ENCODE measurements around the gene GZMM. TPM values are rescaled to one million over a fixed set of nuclear protein-coding genes. Genes with fewer than 3 reads are reported as not detected.

GZMM gene
- total and polyA plus RNA-seq, 2 experiments from 2014 or later: 0.29 TPM; not detected in 1

GRCh38 chr19:571566-571974 lies 27.7 kb downstream of the GZMM start:
- H3K27ac ChIP-seq (ENCODE audit: low read depth): peak overlapping the region; percentile 97
- H3K4me1 Mint-ChIP-seq: peaks cover 27% of the 10 kb centered on the region
- no peaks in the 10 kb centered on the region for H3K27me3 ChIP-seq (ENCODE audit: insufficient read depth)
- H2AFZ ChIP-seq: peak overlapping the region; percentile 14; the same call in 1 of the 2 replicates
- peaks cover 40% of the 10 kb centered on the region for H3K27me3 Mint-ChIP-seq (ENCODE audit: insufficient read depth, low read depth, poor library complexity)
- peaks cover 18% of the 10 kb centered on the region for H3K9me3 Mint-ChIP-seq
- peaks cover 15% of the 10 kb centered on the region for H3F3A ChIP-seq (replicated peaks; ENCODE audit: low read depth)
- H3K4me2 ChIP-seq: peak overlapping the region; percentile 89
- H3K9me2 ChIP-seq (ENCODE audit: insufficient read depth): no peaks in the 10 kb centered on the region
- H3K4me3 ChIP-seq: peak overlapping the region; percentile 96
- peak; percentile 69 for DNase-seq (ENCODE audit: low spot score)
- peaks cover 27% of the 10 kb centered on the region for H4K20me1 ChIP-seq (replicated peaks; ENCODE audit: insufficient read depth)
- TF ChIP-seq REST (IDR thresholded peaks at IDR 0.05; ENCODE audit: unreplicated experiment) (no peak), CREB1 (CRISPR knock-in tag; IDR thresholded peaks at IDR 0.05; ENCODE audit: low read depth) (no peak), EZH2 (IDR thresholded peaks at IDR 0.05; ENCODE audit: low read depth, unreplicated experiment) (no peak), EZH2phosphoT487 (IDR thresholded peaks at IDR 0.05; ENCODE audit: unreplicated experiment) (no peak), ZNF331 (CRISPR knock-in tag; IDR thresholded peaks at IDR 0.05; ENCODE audit: low read depth) (no peak), POLR2AphosphoS5 (IDR thresholded peaks at IDR 0.05; ENCODE audit: low read depth) (no peak), STAT1 (IDR thresholded peaks at IDR 0.05; ENCODE audit: unreplicated experiment) (no peak), JUNB (IDR thresholded peaks at IDR 0.05; ENCODE audit: unreplicated experiment) (no peak), ZNF114 (CRISPR knock-in tag; IDR thresholded peaks at IDR 0.05) (no peak), CTCF (conservative IDR thresholded peaks at IDR 0.05; ENCODE audit: low read depth in 2 of 2) (no peak), NANOG (IDR thresholded peaks at IDR 0.05; ENCODE audit: borderline replicate concordance) (no peak), ETS1 (IDR thresholded peaks at IDR 0.05) (no peak), ZNF462 (CRISPR knock-in tag; IDR thresholded peaks at IDR 0.05) (no peak)
- peaks cover 42% of the 10 kb centered on the region for H3K79me2 ChIP-seq (replicated peaks; ENCODE audit: insufficient read depth)
- H3K36me3 Mint-ChIP-seq (ENCODE audit: low read depth): peaks cover 40% of the 10 kb centered on the region
- H3K4me1 ChIP-seq (ENCODE audit: insufficient read depth): peaks cover 18% of the 10 kb centered on the region
- H3K36me3 ChIP-seq (ENCODE audit: insufficient read depth): no peaks in the 10 kb centered on the region
- peak overlapping the region; percentile 83 for H3K4me3 Mint-ChIP-seq
- peak; percentile 2; the same call in 2 of the 3 replicates for ATAC-seq
- H3K27ac Mint-ChIP-seq: peak overlapping the region; percentile 95

Data from GM23338 (cell line).